Testis (tissue), 3 donors: Measurements from ENCODE around the gene VAT1. TPM values are rescaled to one million over a fixed set of nuclear protein-coding genes. Genes with fewer than 3 reads are reported as not detected.

ENCODE experiments used
- DNase-seq: peaks from one replicate; pipeline ENCODE4 v3.0.0-alpha.2; 2019
- H3K27ac ChIP-seq, 2 donors: fragments of 200-600 bp; sonication (generic); one replicate each; pipeline ENCODE4 v1.5.1; 2019
- H3K27me3 ChIP-seq: fragments of 200-600 bp; sonication (generic); one replicate; pipeline ENCODE4 v1.5.1; 2019
- H3K36me3 ChIP-seq: fragments of 200-600 bp; sonication (generic); one replicate; pipeline ENCODE4 v1.5.1; 2017; ENCODE audit warnings: low read depth; ENCODE audit errors: missing control alignments
- H3K4me1 ChIP-seq: fragments of 200-600 bp; sonication (generic); one replicate; pipeline ENCODE4 v1.5.1; 2019
- H3K4me3 ChIP-seq, 2 donors: fragments of 200-600 bp; sonication (generic); one replicate each; pipeline ENCODE4 v1.5.1; 2017 to 2019
- H3K9me3 ChIP-seq: fragments of 200-600 bp; sonication (generic); one replicate; pipeline ENCODE4 v1.5.1; 2017
- CTCF ChIP-seq, 3 experiments: fragments of 450-650 bp in 2 of 3; fragments of 200-600 bp in 1 of 3; sonication (generic) in 1 of 3; IDR thresholded peaks; one replicate each; pipeline ENCODE4 v1.5.1; 2016 to 2019; ENCODE audit warnings: antibody characterized with exemption in 3 of 3, mild to moderate bottlenecking in 2 of 3, moderate library complexity in 1 of 3
- POLR2A ChIP-seq: fragments of 450-650 bp; IDR thresholded peaks from one replicate; pipeline ENCODE4 v1.6.1; 2017; ENCODE audit warnings: antibody characterized with exemption, mild to moderate bottlenecking, moderate library complexity
- WGBS, 2 donors: methylation state at CpG; one replicate each; pipeline ENCODE4 v1.1.5; 2018; 5-methylcytosine and 5-hydroxymethylcytosine counted together
- intact Hi-C: fragments of 100-400 bp; cut with DNase I; formaldehyde crosslinking; loops from one replicate; pipeline ENCODE4 v1.15.1; 2023; ENCODE audit warnings: low total_unique reads
- polyA plus RNA-seq: library from polyadenylated mRNA; stranded (reverse); fragments of 350-450 nt; fragmentation: Illumina TruSeq; extraction: RNeasy Lipid Tissue Mini Kit (QIAGEN cat#74804); gene quantifications from one replicate; pipeline ENCODE4 v1.2.3, GENCODE V29; 2014; ENCODE audit warnings: low read depth, low replicate concordance; ENCODE audit not compliant: insufficient read depth
- total RNA-seq, 2 donors: library from RNA; depleted of rRNA; stranded (reverse); fragments of >200 nt; gene quantifications; one replicate each; pipeline ENCODE4 v1.2.3, GENCODE V29; 2016

The VAT1 gene
- total and polyA plus RNA-seq, 3 donors from 2014 or later: 201 to 277 (median 204) TPM

- Histone ChIP-seq H3K9me3 (no peaks in the 10 kb centered on the region), H3K27ac (no peak overlapping the region), H3K4me3 (no peak overlapping the region), H3K27me3 (no peaks in the 10 kb centered on the region), H3K36me3 (no peaks in the 10 kb centered on the region), H3K4me1 (no peaks in the 10 kb centered on the region)
- intact Hi-C loops: no loop called here
- TF ChIP-seq POLR2A (no peak), CTCF (IDR thresholded peaks at IDR 0.05) (no peak)
- DNase-seq: no peak
- WGBS, 2 donors: 87 to 94% methylated on average over 6 of the region's 6 CpGs
These were observed 32.2 kb downstream of the VAT1 start for GRCh38 chr17:42989726-42990652.

DNA sequence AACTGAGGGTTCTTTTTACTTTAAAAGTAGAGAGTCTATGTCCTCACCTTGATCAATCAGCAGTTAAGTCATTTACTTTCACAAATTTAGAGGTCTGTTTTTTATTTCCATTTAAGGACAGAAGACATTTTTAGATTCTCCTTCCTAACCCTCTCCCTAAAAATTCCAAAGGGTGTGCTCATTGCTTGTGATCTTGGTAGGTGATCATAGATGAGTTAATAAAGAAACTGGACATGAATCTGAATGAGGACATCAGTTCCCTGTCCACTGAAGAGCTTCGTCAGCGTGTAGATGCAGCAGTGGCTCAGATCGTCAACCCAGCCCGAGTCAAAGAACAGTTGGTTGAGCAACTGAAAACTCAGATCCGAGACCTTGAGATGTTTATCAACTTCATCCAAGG, 33.0 kb downstream of the VAT1 start:
- no peak overlapping the region for H3K4me3 ChIP-seq
- no peaks in the 10 kb centered on the region for H3K9me3 ChIP-seq
- no peaks in the 10 kb centered on the region for H3K36me3 ChIP-seq
- no peaks in the 10 kb centered on the region for H3K27me3 ChIP-seq
- WGBS, 2 donors: 85 to 90% methylated on average over 5 of the region's 5 CpGs
- no peaks in the 10 kb centered on the region for H3K4me1 ChIP-seq
- DNase-seq: no peak
- intact Hi-C loops: no loop called here
- no peak overlapping the region for H3K27ac ChIP-seq
- TF ChIP-seq POLR2A (no peak), CTCF (IDR thresholded peaks at IDR 0.05) (no peak)

DNA sequence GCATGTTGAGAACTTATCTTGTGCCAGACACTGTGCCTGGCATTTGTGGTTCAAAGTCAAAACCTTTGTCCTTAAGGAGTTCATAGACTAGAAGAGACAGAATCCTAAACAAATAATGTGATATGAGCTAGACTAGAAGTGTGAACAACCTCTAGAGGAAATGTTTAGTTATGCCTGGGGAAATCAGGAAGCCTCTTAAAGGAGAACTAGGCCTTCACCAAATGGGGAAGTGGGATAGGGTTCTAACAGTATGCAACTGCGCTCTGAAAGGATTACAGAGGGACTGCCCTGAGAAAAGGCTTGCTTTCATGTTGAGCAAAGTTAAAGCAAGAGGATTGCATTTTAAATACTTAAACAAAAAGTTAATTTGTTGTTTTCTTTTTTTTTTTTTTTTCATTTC, 37.0 kb downstream of the VAT1 start:
- Histone ChIP-seq H3K4me1 (peaks cover 6% of the 10 kb centered on the region), H3K4me3 (no peak overlapping the region), H3K36me3 (no peaks in the 10 kb centered on the region), H3K9me3 (no peaks in the 10 kb centered on the region), H3K27me3 (no peaks in the 10 kb centered on the region), H3K27ac (no peak overlapping the region)
- TF ChIP-seq CTCF (IDR thresholded peaks at IDR 0.05) (no peak), POLR2A (no peak)
- 0% methylated on average over 1 of the region's 1 CpG for WGBS, 2 donors
- DNase-seq: no peak
- intact Hi-C loops: no loop called here

DNA sequence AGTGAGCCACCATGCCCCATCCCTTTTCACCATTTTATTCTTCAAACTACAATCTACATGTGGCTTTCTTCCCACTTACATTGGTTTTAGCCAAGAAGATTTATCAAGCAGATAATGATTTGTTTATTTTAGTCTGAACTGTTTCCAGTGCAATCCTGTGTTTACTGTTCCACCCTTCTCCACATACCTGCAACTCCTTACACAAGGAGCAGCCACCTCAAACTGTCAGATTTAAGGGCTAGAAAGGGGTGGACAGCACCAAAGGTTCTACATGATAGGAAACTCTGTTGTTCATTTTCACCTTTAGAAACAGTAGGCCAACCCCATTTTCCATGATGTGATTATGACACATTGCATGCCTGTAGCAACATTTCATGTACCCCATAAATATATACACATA, 39.9 kb downstream of the VAT1 start:
- no peaks in the 10 kb centered on the region for H3K9me3 ChIP-seq
- DNase-seq: no peak
- TF ChIP-seq POLR2A (no peak), CTCF (IDR thresholded peaks at IDR 0.05) (no peak)
- intact Hi-C loops: no loop called here
- H3K4me3 ChIP-seq: no peak overlapping the region
- H3K36me3 ChIP-seq: no peaks in the 10 kb centered on the region
- H3K27ac ChIP-seq: no peak overlapping the region
- H3K27me3 ChIP-seq: no peaks in the 10 kb centered on the region
- H3K4me1 ChIP-seq: peaks cover 11% of the 10 kb centered on the region
